HepG2 (cell line): ENCODE measurements around the gene SMIM13. TPM values are rescaled to one million over a fixed set of nuclear protein-coding genes. Genes with fewer than 3 reads are reported as not detected.

ENCODE experiments used
- FOXK1 ChIP-seq: sonication (generic); formaldehyde crosslinking; IDR thresholded peaks from 2 replicates; pipeline ENCODE4 v1.4.0; 2020; ENCODE audit warnings: low read depth, missing genetic modification reagents, borderline replicate concordance
- GATAD1 ChIP-seq: IDR thresholded peaks from 2 replicates; pipeline ENCODE4 v1.6.1; 2016; ENCODE audit warnings: missing genetic modification reagents, missing compliant biosample characterization
- HMG20A ChIP-seq: IDR thresholded peaks from 2 replicates; pipeline ENCODE4 v1.6.1; 2016; ENCODE audit warnings: borderline replicate concordance
- KMT2A ChIP-seq: sonication (generic); formaldehyde crosslinking; IDR thresholded peaks from 2 replicates; pipeline ENCODE4 v1.4.0; 2020; ENCODE audit warnings: missing genetic modification reagents
- MEIS2 ChIP-seq: sonication (generic); formaldehyde crosslinking; IDR thresholded peaks from 2 replicates; pipeline ENCODE4 v1.9.0; 2021; ENCODE audit warnings: mild to moderate bottlenecking, missing genetic modification reagents
- MIER3 ChIP-seq: IDR thresholded peaks from 2 replicates; pipeline ENCODE4 v1.6.1; 2016; ENCODE audit warnings: missing compliant biosample characterization, borderline replicate concordance
- MXD4 ChIP-seq: IDR thresholded peaks from 2 replicates; pipeline ENCODE4 v1.6.1; 2016; ENCODE audit warnings: mild to moderate bottlenecking, missing biosample characterization, missing genetic modification reagents
- RAD21 ChIP-seq: fragments of 450-650 bp; formaldehyde crosslinking; IDR thresholded peaks from 2 replicates; pipeline ENCODE4 v1.5.0; 2020; ENCODE audit warnings: mild to moderate bottlenecking
- SALL2 ChIP-seq: sonication (generic); formaldehyde crosslinking; IDR thresholded peaks from 2 replicates; pipeline ENCODE4 v1.8.1; 2023; ENCODE audit warnings: mild to moderate bottlenecking, missing genetic modification reagents, inconsistent platforms
- SP1 ChIP-seq, 2 experiments: fragments of 450-650 bp in 1 of 2; sonication (generic) in 1 of 2; formaldehyde crosslinking in 1 of 2; IDR thresholded peaks; 2 replicates each; pipeline versions ENCODE4 v1.4.0 to v1.6.1; 2016 to 2020; ENCODE audit warnings: missing genetic modification reagents in 1 of 2
- STAG1 ChIP-seq: sonication (generic); formaldehyde crosslinking; IDR thresholded peaks from 2 replicates; pipeline ENCODE4 v1.4.0; 2020; ENCODE audit warnings: missing genetic modification reagents
- SYNCRIP ChIP-seq: fragments of 200-400 bp; formaldehyde crosslinking; IDR thresholded peaks from 2 replicates; pipeline ENCODE4 v1.6.1; 2018; ENCODE audit warnings: mild to moderate bottlenecking, low read depth, low read length; ENCODE audit not compliant: insufficient read depth
- THYN1 ChIP-seq: sonication (generic); formaldehyde crosslinking; IDR thresholded peaks from 2 replicates; pipeline ENCODE4 v1.8.1; 2023; ENCODE audit warnings: low read depth, mild to moderate bottlenecking, moderate library complexity, missing genetic modification reagents, borderline replicate concordance
- ZNF160 ChIP-seq: sonication (generic); formaldehyde crosslinking; IDR thresholded peaks from 2 replicates; pipeline ENCODE4 v1.8.0; 2022; ENCODE audit warnings: mild to moderate bottlenecking, inconsistent platforms, missing genetic modification reagents
- ZNF331 ChIP-seq: sonication (generic); formaldehyde crosslinking; IDR thresholded peaks from 2 replicates; pipeline ENCODE4 v1.4.0; 2020; ENCODE audit warnings: missing genetic modification reagents
- ZNF547 ChIP-seq: sonication (generic); formaldehyde crosslinking; IDR thresholded peaks from 2 replicates; pipeline ENCODE4 v1.5.1; 2020; ENCODE audit warnings: mild to moderate bottlenecking, missing genetic modification reagents
- ZNF605 ChIP-seq: sonication (generic); formaldehyde crosslinking; IDR thresholded peaks from 2 replicates; pipeline ENCODE4 v1.8.0; 2022; ENCODE audit warnings: mild to moderate bottlenecking, missing genetic modification reagents
- polyA plus RNA-seq, 8 experiments: library from polyadenylated mRNA; depleted of rRNA in 3 of 8; stranded (reverse) in 7 of 8; unstranded in 1 of 8; fragments of >200 nt; fragmentation: Illumina TruSeq in 4 of 8; extraction: Trizol in 4 of 8; gene quantifications; 2 replicates each; pipeline versions ENCODE4 v1.2.1 to v1.2.3, GENCODE V29; 2011 to 2016; ENCODE audit warnings: low read depth in 4 of 8, missing spikeins in 1 of 8, mixed read lengths in 1 of 8; ENCODE audit not compliant: insufficient read depth in 1 of 8
- total RNA-seq, 5 experiments: library from RNA; depleted of rRNA; stranded (reverse); fragments of >200 nt; fragmentation: Illumina TruSeq; extraction: Trizol; gene quantifications; 2 replicates each; pipeline ENCODE4 v1.2.3, GENCODE V29; 2016; ENCODE audit warnings: low read depth in 1 of 5
- TF ChIP-seq, protein P1 (sequence below): sonication (generic); formaldehyde crosslinking; IDR thresholded peaks from one replicate; pipeline ENCODE4 v1.5.1; 2020; ENCODE audit warnings: mild to moderate bottlenecking, missing genetic modification reagents; ENCODE audit errors: not compliant biosample characterization
- TF ChIP-seq, protein P2 (sequence below): sonication (generic); formaldehyde crosslinking; IDR thresholded peaks from 2 replicates; pipeline ENCODE4 v1.5.0; 2020; ENCODE audit warnings: mild to moderate bottlenecking, missing genetic modification reagents, moderate library complexity
- TF ChIP-seq, protein P3 (sequence below): sonication (generic); formaldehyde crosslinking; IDR thresholded peaks from 2 replicates; pipeline ENCODE4 v1.9.0; 2021; ENCODE audit warnings: missing genetic modification reagents, borderline replicate concordance

The SMIM13 gene
- total and polyA plus RNA-seq, 2 of the 13 experiments (the other 11 are each of a cell fraction or from before 2014, with no cell fraction given): 2.7 to 10.2 TPM

DNA sequence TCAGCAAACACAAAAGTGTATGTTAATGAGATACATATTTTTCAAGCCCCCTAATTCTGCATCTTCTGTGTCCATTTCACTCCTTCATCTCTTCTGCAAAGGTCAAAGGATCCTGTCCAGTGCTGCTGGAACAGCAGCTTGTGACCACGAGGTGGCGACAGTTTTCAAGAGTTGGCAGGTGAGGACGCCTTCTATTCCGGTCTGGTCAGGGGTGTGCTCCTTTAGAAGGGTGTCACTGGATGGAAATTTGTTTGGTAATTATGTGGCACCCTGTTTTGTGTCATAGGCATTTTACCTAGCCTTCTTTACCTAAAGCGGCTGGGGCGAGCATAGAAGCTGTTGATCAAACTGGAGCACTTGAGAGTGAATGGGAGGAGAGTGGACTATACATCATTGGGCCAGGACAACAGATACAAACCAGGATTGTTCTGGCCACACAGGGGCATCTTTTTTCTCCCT, 50.8 kb downstream of the SMIM13 start (continued):
- TF ChIP-seq, protein P1, sequence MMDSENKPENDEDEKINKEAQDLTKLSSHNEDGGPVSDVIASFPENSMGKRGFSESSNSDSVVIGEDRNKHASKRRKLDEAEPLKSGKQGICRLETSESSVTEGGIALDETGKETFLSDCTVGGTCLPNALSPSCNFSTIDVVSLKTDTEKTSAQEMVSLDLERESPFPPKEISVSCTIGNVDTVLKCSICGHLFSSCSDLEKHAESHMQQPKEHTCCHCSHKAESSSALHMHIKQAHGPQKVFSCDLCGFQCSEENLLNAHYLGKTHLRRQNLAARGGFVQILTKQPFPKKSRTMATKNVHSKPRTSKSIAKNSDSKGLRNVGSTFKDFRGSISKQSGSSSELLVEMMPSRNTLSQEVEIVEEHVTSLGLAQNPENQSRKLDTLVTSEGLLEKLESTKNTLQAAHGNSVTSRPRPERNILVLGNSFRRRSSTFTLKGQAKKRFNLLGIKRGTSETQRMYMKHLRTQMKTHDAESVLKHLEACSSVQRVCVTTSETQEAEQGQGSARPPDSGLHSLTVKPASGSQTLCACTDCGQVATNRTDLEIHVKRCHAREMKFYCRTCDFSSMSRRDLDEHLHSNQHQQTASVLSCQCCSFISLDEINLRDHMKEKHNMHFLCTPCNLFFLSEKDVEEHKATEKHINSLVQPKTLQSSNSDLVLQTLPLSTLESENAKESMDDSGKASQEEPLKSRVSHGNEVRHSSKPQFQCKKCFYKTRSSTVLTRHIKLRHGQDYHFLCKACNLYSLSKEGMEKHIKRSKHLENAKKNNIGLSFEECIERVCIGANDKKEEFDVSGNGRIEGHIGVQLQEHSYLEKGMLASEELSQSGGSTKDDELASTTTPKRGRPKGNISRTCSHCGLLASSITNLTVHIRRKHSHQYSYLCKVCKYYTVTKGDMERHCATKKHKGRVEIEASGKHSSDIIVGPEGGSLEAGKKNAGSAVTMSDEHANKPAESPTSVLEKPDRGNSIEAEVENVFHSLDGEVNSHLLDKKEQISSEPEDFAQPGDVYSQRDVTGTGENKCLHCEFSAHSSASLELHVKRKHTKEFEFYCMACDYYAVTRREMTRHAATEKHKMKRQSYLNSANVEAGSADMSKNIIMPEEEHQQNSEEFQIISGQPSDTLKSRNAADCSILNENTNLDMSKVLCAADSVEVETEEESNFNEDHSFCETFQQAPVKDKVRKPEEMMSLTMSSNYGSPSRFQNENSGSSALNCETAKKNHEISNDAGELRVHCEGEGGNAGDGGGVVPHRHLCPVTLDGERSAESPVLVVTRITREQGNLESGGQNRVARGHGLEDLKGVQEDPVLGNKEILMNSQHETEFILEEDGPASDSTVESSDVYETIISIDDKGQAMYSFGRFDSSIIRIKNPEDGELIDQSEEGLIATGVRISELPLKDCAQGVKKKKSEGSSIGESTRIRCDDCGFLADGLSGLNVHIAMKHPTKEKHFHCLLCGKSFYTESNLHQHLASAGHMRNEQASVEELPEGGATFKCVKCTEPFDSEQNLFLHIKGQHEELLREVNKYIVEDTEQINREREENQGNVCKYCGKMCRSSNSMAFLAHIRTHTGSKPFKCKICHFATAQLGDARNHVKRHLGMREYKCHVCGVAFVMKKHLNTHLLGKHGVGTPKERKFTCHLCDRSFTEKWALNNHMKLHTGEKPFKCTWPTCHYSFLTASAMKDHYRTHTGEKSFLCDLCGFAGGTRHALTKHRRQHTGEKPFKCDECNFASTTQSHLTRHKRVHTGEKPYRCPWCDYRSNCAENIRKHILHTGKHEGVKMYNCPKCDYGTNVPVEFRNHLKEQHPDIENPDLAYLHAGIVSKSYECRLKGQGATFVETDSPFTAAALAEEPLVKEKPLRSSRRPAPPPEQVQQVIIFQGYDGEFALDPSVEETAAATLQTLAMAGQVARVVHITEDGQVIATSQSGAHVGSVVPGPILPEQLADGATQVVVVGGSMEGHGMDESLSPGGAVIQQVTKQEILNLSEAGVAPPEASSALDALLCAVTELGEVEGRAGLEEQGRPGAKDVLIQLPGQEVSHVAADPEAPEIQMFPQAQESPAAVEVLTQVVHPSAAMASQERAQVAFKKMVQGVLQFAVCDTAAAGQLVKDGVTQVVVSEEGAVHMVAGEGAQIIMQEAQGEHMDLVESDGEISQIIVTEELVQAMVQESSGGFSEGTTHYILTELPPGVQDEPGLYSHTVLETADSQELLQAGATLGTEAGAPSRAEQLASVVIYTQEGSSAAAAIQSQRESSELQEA (CRISPR knock-in tag): no peak
- TF ChIP-seq FOXK1 (CRISPR knock-in tag) (0 out of 2 replicates have a peak, but pooled peaks have one; percentile 40), ZNF605 (CRISPR knock-in tag) (0 out of 2 replicates have a peak, but pooled peaks have one; percentile 58), ZNF547 (CRISPR knock-in tag) (no peak), MIER3 (CRISPR knock-in tag) (peak; percentile 23; the same call in 1 of the 2 replicates), STAG1 (CRISPR knock-in tag) (peak; percentile 100), SALL2 (CRISPR knock-in tag) (no peak), RAD21 (CRISPR knock-in tag) (peak; percentile 95), THYN1 (CRISPR knock-in tag) (no peak), SP1 (IDR thresholded peaks at IDR 0.05) (no peak), SP1 (CRISPR knock-in tag; IDR thresholded peaks at IDR 0.05) (0 out of 2 replicates have a peak, but pooled peaks have one; percentile 17), GATAD1 (CRISPR knock-in tag) (peak; percentile 24; the same call in 1 of the 2 replicates), SYNCRIP (no peak), MEIS2 (CRISPR knock-in tag) (no peak), MXD4 (no peak), KMT2A (CRISPR knock-in tag) (no peak), HMG20A (0 out of 2 replicates have a peak, but pooled peaks have one; percentile 29), ZNF331 (CRISPR knock-in tag) (peak; percentile 71; the same call in 1 of the 2 replicates), ZNF160 (no peak)
- TF ChIP-seq, protein P2, sequence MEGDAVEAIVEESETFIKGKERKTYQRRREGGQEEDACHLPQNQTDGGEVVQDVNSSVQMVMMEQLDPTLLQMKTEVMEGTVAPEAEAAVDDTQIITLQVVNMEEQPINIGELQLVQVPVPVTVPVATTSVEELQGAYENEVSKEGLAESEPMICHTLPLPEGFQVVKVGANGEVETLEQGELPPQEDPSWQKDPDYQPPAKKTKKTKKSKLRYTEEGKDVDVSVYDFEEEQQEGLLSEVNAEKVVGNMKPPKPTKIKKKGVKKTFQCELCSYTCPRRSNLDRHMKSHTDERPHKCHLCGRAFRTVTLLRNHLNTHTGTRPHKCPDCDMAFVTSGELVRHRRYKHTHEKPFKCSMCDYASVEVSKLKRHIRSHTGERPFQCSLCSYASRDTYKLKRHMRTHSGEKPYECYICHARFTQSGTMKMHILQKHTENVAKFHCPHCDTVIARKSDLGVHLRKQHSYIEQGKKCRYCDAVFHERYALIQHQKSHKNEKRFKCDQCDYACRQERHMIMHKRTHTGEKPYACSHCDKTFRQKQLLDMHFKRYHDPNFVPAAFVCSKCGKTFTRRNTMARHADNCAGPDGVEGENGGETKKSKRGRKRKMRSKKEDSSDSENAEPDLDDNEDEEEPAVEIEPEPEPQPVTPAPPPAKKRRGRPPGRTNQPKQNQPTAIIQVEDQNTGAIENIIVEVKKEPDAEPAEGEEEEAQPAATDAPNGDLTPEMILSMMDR: peak; percentile 99
- TF ChIP-seq, protein P3, sequence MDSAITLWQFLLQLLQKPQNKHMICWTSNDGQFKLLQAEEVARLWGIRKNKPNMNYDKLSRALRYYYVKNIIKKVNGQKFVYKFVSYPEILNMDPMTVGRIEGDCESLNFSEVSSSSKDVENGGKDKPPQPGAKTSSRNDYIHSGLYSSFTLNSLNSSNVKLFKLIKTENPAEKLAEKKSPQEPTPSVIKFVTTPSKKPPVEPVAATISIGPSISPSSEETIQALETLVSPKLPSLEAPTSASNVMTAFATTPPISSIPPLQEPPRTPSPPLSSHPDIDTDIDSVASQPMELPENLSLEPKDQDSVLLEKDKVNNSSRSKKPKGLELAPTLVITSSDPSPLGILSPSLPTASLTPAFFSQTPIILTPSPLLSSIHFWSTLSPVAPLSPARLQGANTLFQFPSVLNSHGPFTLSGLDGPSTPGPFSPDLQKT (CRISPR knock-in tag): no peak
